BJ (cell line): ENCODE data around the gene FXR2. TPM values are rescaled to one million over a fixed set of nuclear protein-coding genes. Genes with fewer than 3 reads are reported as not detected.

Experiments used
- CTCF ChIA-PET: fragments of 350-600 bp; formaldehyde crosslinking; extraction: SDS; loops from one replicate; lab custom pipeline; 2021; ENCODE audit warnings: antibody characterized with exemption, inconsistent platforms; lab: Yijun Ruan, JAX
- POLR2A ChIA-PET: fragments of 300-600 bp; sonication (Branson Sonifier 250); formaldehyde crosslinking; extraction: SDS; loops from one replicate; lab custom pipeline; 2021; ENCODE audit warnings: antibody characterized with exemption; lab: Charles Lee
- DNase-seq: peaks from one replicate; pipeline ENCODE4 v3.0.0-alpha.2; 2011; ENCODE audit warnings: low read depth
- H3K27me3 ChIP-seq: 2 replicates; pipeline ENCODE4 v1.6.0; 2011; ENCODE audit warnings: low read length; ENCODE audit not compliant: control insufficient read depth, insufficient read depth
- H3K36me3 ChIP-seq: 2 replicates; pipeline ENCODE4 v1.5.1; 2011; ENCODE audit warnings: low read length; ENCODE audit not compliant: control insufficient read depth, insufficient read depth
- H3K4me3 ChIP-seq: 2 replicates; pipeline ENCODE4 v1.5.1; 2011; ENCODE audit warnings: low read depth, mild to moderate bottlenecking, control low read depth, low read length
- polyA plus RNA-seq: library from polyadenylated mRNA; depleted of rRNA; stranded (reverse); fragments of >200 nt; gene quantifications from 2 replicates; pipeline ENCODE4 v1.2.3, GENCODE V29; 2011
- TF ChIP-seq, protein P1 (sequence below): IDR thresholded peaks from 2 replicates; pipeline ENCODE4 v1.5.1; 2011; ENCODE audit warnings: low read depth, mild to moderate bottlenecking, control low read depth, inconsistent platforms, low read length, moderate library complexity; ENCODE audit not compliant: insufficient read depth

The FXR2 gene
- polyA plus RNA-seq, 1 experiment: 46.2 TPM

DNA sequence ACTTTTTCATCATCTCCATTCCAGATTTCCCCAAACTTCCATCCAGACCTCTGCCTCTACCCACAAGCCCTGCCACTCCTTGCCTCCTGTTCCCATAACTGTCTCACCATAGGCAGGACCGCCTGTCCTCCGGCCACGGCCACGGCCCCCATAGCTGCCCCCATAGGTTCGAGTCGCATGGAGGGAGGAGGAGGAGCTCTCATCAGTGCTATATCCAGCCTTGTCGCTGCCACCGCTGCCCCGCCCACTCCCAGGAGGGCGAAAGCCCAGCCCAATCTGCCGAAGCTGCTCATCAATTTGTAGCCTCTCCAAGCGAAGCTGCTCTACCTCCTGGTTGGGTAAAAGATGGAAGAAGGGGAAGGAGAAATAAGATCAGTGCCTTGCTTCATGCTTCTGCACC lies 21.4 kb downstream of the FXR2 start:
- Histone ChIP-seq H3K27me3 (no peaks in the 10 kb centered on the region), H3K4me3 (no peak overlapping the region), H3K36me3 (peaks cover 21% of the 10 kb centered on the region)
- DNase-seq: no peak
- ChIA-PET CTCF (interaction anchor here (1.4 to 1.7 kb wide), 2 partner anchors 10 to 19 kb away, joined by 4 to 7 read pairs; partner anchors contain the start of gene MPDU1), POLR2A (no interaction called here)
- TF ChIP-seq, protein P1, sequence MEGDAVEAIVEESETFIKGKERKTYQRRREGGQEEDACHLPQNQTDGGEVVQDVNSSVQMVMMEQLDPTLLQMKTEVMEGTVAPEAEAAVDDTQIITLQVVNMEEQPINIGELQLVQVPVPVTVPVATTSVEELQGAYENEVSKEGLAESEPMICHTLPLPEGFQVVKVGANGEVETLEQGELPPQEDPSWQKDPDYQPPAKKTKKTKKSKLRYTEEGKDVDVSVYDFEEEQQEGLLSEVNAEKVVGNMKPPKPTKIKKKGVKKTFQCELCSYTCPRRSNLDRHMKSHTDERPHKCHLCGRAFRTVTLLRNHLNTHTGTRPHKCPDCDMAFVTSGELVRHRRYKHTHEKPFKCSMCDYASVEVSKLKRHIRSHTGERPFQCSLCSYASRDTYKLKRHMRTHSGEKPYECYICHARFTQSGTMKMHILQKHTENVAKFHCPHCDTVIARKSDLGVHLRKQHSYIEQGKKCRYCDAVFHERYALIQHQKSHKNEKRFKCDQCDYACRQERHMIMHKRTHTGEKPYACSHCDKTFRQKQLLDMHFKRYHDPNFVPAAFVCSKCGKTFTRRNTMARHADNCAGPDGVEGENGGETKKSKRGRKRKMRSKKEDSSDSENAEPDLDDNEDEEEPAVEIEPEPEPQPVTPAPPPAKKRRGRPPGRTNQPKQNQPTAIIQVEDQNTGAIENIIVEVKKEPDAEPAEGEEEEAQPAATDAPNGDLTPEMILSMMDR: no peak

DNA sequence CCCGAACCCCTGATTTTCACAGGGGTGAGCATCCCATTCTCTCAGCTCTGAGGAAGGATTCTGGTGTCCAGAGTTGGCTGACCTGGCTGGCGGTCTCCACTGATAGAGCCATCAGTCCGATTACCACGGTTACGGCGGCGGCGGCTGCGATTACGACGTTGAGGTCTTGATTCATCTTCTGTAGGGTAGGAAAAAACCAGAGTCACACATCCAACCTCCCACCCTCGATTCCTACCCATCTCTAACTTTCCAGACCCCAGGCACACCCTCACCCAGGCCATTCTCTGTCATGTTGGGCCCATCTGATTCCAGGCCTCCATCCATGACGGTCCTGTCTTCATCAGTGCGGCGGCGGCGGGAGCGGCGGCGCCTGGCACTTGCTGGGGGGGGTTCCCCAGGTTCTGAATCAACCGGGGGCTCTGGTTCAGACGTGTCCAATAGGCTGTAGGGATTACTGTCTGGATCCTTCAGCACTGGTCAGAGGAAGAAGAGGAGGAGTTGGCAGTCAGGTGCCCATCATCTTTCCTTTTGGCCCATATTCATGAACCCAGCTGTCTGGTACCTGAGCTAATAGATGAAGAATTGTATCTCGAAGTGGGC lies 22.2 kb downstream of the FXR2 start:
- ChIA-PET CTCF (interaction anchor here (1.3 to 1.4 kb wide), 2 partner anchors 9 to 32 kb away, joined by 4 to 7 read pairs; partner anchors contain the start of gene MPDU1), POLR2A (interaction anchor here (0.6 kb wide), 1 partner anchor 351 kb away, joined by 4 read pairs; no protein-coding TSS in a partner anchor)
- Histone ChIP-seq H3K27me3 (no peaks in the 10 kb centered on the region), H3K36me3 (peaks cover 21% of the 10 kb centered on the region), H3K4me3 (no peak overlapping the region)
- DNase-seq: no peak
- TF ChIP-seq, protein P1: no peak

DNA sequence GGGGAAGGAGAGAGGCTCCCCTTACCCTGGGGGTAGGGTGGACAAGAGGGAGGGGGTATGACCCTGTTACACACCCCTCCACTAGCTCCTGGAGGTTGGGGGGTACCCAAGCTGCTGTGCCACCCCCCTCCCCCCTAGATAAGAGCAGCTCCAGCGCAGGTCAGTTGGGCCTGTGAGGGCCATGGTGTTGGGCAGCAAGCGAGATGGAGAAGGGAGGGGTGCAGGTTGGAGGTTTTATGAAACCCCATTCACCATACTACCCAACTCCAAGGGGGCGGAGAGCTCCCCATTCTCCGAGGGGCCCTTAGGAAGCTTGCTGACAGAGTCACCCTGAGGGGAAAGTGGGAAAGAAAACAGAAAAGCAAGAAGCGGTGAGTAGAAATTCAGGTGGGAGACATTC lies 23.1 kb downstream of the FXR2 start:
- CTCF ChIA-PET: interaction anchor here (0.5 to 1.4 kb wide), 4 partner anchors 13 to 83 kb away, joined by 3 to 4 read pairs (median 4); no protein-coding TSS in a partner anchor
- TF ChIP-seq, protein P1: no peak
- Histone ChIP-seq H3K4me3 (no peak overlapping the region), H3K36me3 (peaks cover 21% of the 10 kb centered on the region), H3K27me3 (no peaks in the 10 kb centered on the region)
- POLR2A ChIA-PET: no interaction called here
- no peak for DNase-seq

DNA sequence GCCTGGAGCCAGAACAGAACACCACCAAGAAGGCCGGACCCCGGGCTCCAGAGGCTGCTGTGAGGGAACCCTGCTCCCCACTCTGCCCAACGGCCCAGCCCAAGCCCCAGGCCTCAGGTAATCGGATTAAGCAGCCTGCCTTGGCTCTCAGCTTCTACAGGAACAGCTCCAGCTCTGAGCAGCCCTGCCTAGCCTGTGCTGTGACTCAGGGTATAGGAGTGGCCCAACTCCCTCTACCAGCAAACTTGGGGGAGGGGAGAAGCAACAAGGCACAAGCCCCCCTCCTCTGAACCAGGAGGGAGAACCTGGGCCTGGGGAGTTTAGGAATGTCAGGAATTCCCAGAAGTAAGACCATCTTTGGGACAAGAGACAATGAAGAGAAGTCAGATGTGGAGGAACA lies 24.0 kb downstream of the FXR2 start:
- TF ChIP-seq, protein P1: no peak
- Histone ChIP-seq H3K36me3 (peaks cover 24% of the 10 kb centered on the region), H3K27me3 (no peaks in the 10 kb centered on the region), H3K4me3 (no peak overlapping the region)
- ChIA-PET POLR2A (no interaction called here), CTCF (interaction anchor here (1.1 to 4.3 kb wide), 11 partner anchors 10 to 147 kb away, joined by 3 to 29 read pairs (median 11); partner anchors contain the start of genes CD68, TNFSF13, TP53 and WRAP53)
- no peak for DNase-seq

DNA sequence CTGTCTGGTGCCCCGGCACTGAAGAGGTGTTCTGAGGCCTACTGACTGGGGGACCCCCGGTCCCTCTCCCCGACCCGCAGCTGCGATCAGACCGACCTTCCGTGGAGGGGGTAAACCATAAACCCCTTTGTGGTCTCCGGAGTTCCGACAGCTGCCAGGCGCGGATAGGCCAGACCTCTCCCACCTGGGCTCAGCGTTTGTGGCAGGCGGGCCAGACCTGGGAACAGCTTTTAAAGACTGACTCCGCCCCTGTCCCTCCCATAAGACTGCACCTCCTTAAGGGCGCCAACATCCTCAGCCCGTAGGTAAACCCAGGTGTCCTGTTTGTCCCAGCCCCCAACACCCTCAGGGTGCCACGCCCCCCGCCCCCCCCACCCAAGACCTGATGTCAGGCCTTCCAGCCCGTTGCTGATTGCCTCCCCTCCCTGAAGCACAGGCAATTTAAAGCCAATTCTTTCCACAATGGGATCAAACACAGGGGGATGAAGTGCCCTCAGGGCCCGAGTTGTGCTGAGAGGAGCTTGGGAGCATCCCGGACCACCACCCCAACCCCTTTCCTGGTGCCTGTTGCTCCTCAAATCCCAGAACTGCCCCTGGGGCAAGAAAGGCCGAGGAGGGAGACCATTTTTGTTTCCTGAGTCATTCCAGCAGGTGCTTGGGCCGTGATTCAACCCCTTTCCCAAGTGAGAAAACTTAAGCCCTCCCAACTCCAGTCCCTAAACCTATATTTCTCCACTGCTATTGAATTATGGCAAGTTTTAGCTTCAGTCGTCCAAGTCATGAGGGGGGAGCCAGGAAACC lies 24.6 kb downstream of the FXR2 start, which contains the start of gene SOX15:
SOX15 (minus strand) TSS at position 204 of the 801 bp plus-strand sequence. CDS start 418 bp downstream, outside the sequence.
- POLR2A ChIA-PET: interaction anchor here (1.1 kb wide), 1 partner anchor 17 kb away, joined by 5 read pairs; no protein-coding TSS in a partner anchor
- H3K27me3 ChIP-seq: no peaks in the 10 kb centered on the region
- peak within 1 kb of the TSS; percentile 22; the same call in 1 of the 2 replicates for H3K4me3 ChIP-seq
- TF ChIP-seq, protein P1: no peak
- CTCF ChIA-PET: interaction anchor here (1.0 to 4.3 kb wide), 27 partner anchors 10 to 544 kb away, joined by 3 to 29 read pairs (median 7); partner anchors contain the start of genes CD68, FXR2, SENP3 and TNFSF13
- peaks cover 20% of the 10 kb centered on the region for H3K36me3 ChIP-seq
- DNase-seq: no peak
